HG02852 (cell line): ENCODE data around the gene IGFBP3.

Experiments used
- ATAC-seq: cut with Tn5 transposase; IDR thresholded peaks from one replicate; pipeline ENCODE4 v1.9.1; 2021; ENCODE audit warnings: mild to moderate bottlenecking, moderate library complexity; ENCODE audit not compliant: unreplicated experiment

Gene IGFBP3

GRCh38 chr7:45874408-45875131 is 46.5 kb downstream of the IGFBP3 start:
- no peak for ATAC-seq

- ATAC-seq = no peak
Observed at GRCh38 chr7:45873355-45873754, 47.7 kb downstream of the IGFBP3 start.

DNA sequence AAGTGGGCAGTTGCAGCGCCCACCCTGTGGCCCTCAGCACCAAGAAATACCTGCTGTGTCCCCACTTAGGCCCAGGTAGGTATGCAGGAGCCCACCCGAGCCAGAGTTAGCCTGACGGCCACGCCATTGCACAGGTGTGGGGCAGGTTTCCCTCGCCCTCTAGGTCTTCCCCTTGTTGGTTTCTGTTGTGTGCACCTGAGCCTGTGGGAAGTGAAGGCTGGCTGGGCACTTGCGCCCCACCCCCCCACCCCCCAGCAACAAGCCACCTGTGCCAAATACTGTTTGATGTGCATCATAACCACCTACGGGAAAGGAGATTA is 48.1 kb downstream of the IGFBP3 start, which contains the start of gene CCDC201:
CCDC201 (minus strand) TSS at position 48 of the 320 bp plus-strand sequence. CDS start 75 bp downstream, outside the sequence.
- no peak for ATAC-seq

GRCh38 chr7:45872116-45873034 is 48.7 kb downstream of the IGFBP3 start:
- ATAC-seq = no peak

GRCh38 chr7:45869426-45869825 is 51.6 kb downstream of the IGFBP3 start:
- ATAC-seq = no peak

- ATAC-seq = no peak
Observed at GRCh38 chr7:45867471-45867870, 53.6 kb downstream of the IGFBP3 start.

- no peak for ATAC-seq
Observed at GRCh38 chr7:45865594-45866410, 55.3 kb downstream of the IGFBP3 start.

DNA sequence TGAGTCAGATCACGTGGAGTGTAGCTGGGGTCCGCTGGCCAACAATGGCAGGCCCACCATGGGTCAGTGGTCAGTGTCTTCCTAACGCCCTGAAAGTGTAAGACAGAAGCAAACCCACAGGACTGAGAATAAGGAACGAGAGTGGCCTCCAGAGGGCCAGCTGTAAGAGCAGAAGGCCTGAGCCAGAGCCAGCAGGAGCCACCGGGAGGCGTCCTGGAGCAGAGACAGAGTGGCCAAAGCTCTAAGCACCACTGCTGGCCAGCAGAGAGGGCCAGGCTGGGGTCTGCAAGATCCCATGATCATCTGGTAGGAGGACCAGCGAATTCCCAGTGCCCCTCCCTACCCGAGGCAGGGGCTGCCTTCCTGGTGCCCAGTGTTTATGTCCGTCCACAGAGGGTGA is 57.4 kb downstream of the IGFBP3 start:
- ATAC-seq = no peak
